Ascending aorta (tissue), 2 donors: Measurements from ENCODE around the gene SEC31A. TPM values are rescaled to one million over a fixed set of nuclear protein-coding genes. Genes with fewer than 3 reads are reported as not detected.

Source experiments
- DNase-seq, 2 donors: peaks; one replicate each; pipeline ENCODE4 v3.0.0-alpha.2; 2019; ENCODE audit warnings: low spot score in 2 of 2
- H3K27ac ChIP-seq, 2 donors: fragments of 200-600 bp; sonication (generic); one replicate each; pipeline ENCODE4 v1.5.1; 2016 to 2017; ENCODE audit warnings: mild to moderate bottlenecking in 1 of 2
- H3K27me3 ChIP-seq: fragments of 200-600 bp; sonication (generic); one replicate; pipeline ENCODE4 v1.5.1; 2017
- H3K36me3 ChIP-seq, 2 donors: fragments of 200-600 bp; sonication (generic); one replicate each; pipeline ENCODE4 v1.5.1; 2016
- H3K4me1 ChIP-seq, 2 donors: fragments of 200-600 bp; sonication (generic); one replicate each; pipeline ENCODE4 v1.5.1; 2016 to 2017; ENCODE audit warnings: mild to moderate bottlenecking in 1 of 2
- H3K4me3 ChIP-seq, 2 donors: fragments of 200-600 bp; sonication (generic); one replicate each; pipeline ENCODE4 v1.5.1; 2016 to 2017; ENCODE audit warnings: mild to moderate bottlenecking in 1 of 2
- H3K9me3 ChIP-seq, 2 donors: fragments of 200-600 bp; sonication (generic); one replicate each; pipeline ENCODE4 v1.5.1; 2016
- intact Hi-C: fragments of 100-400 bp; cut with DNase I; formaldehyde crosslinking; loops from one replicate; pipeline ENCODE4 v1.15.1; 2023
- total RNA-seq: library from RNA; depleted of rRNA; stranded (reverse); fragments of >200 nt; gene quantifications from one replicate; pipeline ENCODE4 v1.1.0, GENCODE V29; 2016
- TF ChIP-seq, protein P1 (sequence below), 3 experiments: fragments of 200-600 bp in 2 of 3; fragments of 450-650 bp in 1 of 3; sonication (generic) in 2 of 3; IDR thresholded peaks; one replicate each; pipeline ENCODE4 v1.5.1; 2016 to 2019; ENCODE audit warnings: antibody characterized with exemption in 3 of 3, mild to moderate bottlenecking in 1 of 3, moderate library complexity in 1 of 3

The SEC31A gene
- total RNA-seq, 1 donor from 2014 or later = 100 TPM

DNA sequence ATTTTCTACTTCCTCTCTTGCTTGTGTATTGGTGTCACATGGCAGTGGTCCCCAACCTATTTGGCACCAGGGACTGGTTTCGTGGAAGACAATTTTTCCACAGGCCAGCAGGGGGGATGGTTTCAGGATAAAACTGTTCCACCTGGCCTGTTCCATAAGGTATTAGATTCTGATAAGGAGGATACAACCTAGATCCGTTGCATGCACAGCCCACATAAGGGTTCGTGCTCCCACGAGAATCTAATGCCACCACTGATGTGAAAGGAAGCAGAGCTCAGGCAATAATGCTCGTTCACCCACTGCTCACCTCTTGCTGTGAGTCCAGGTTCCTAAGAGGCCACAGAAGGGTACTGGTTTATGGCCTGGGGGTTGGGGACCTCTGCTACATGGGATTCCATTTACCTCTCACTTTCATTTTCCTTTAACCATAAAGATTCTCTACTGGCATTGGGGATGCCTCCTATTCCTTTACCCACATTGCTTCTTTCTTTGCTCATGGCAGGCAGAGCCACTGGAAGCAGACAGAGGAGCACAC is 38.1 kb downstream of the SEC31A start:
- Histone ChIP-seq H3K4me3 (no peak overlapping the region), H3K27ac (no peak overlapping the region), H3K9me3 (no peaks in the 10 kb centered on the region), H3K36me3 (peaks cover 84 to 99% of the 10 kb centered on the region in 2 donors), H3K27me3 (no peaks in the 10 kb centered on the region), H3K4me1 (no peaks in the 10 kb centered on the region)
- no peak for DNase-seq
- TF ChIP-seq, protein P1, sequence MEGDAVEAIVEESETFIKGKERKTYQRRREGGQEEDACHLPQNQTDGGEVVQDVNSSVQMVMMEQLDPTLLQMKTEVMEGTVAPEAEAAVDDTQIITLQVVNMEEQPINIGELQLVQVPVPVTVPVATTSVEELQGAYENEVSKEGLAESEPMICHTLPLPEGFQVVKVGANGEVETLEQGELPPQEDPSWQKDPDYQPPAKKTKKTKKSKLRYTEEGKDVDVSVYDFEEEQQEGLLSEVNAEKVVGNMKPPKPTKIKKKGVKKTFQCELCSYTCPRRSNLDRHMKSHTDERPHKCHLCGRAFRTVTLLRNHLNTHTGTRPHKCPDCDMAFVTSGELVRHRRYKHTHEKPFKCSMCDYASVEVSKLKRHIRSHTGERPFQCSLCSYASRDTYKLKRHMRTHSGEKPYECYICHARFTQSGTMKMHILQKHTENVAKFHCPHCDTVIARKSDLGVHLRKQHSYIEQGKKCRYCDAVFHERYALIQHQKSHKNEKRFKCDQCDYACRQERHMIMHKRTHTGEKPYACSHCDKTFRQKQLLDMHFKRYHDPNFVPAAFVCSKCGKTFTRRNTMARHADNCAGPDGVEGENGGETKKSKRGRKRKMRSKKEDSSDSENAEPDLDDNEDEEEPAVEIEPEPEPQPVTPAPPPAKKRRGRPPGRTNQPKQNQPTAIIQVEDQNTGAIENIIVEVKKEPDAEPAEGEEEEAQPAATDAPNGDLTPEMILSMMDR (IDR thresholded peaks at IDR 0.05) = no peak
- intact Hi-C loops = no loop called here

DNA sequence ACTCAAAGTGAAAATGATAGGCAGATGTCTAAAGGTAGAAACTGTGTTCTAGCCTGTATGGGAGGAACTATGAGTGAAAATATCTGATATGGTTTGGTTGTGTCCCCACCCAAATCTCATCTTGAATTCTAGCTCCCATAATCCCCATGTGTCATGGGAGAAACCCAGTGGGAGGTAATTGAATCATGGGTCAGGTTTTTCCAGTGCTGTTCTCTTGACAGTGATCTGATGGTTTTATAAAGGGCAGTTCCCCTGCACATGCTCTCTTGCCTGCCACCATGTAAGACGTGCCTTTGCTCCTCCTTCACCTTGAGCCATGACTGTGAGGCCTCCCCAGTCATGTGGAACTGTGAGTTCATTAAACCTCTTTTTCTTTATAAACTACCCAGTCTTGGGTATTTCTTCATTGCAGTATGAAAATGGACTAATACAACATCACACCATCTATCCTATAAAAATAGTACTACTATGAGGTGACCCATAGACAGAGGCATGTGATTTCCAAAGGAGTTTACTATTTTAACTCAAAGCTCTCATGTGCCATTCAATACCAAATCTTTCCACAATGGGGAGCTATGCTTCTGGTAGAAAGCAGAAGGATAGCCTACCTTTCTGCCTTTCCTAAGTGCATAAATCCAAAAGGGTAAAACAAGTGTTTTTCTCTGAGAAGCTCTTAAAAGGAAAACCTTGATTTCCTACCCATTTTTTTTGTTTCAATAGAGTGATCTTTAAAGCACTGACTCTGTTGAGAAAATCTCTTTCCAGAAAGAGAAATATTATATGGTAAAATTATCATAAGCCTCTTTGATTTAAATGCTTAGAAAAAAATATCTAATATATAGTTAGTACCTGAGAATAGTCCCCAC is 38.8 kb downstream of the SEC31A start:
- DNase-seq = no peak
- H3K4me3 ChIP-seq = no peak overlapping the region
- no peaks in the 10 kb centered on the region for H3K4me1 ChIP-seq
- no peaks in the 10 kb centered on the region for H3K27me3 ChIP-seq
- intact Hi-C loops = no loop called here
- no peak overlapping the region for H3K27ac ChIP-seq
- peaks cover 83 to 99% of the 10 kb centered on the region in 2 donors for H3K36me3 ChIP-seq
- H3K9me3 ChIP-seq = no peaks in the 10 kb centered on the region
- TF ChIP-seq, protein P1 (IDR thresholded peaks at IDR 0.05) = peak in 2 of 3 experiments; percentile 15 to 21

DNA sequence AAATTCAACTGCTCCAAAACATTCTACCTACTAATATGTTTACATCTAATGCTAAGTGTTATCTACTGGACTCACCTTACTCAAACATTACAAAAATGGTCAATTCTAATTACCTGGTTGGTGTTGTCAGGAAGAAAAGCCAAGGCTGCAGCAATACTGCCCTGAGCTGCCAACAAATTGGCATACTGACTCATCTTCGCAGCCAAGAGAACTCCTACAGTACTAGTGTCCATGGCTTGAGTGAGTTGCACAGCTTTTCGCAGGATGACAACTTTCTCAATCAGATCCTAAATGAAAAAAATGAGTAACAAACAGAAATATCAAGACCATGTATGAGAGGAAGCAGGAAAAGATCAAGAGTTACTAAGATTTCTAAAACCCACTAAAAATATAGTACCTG is 39.6 kb downstream of the SEC31A start:
- no peaks in the 10 kb centered on the region for H3K27me3 ChIP-seq
- intact Hi-C loops = no loop called here
- TF ChIP-seq, protein P1 (IDR thresholded peaks at IDR 0.05) = no peak
- no peaks in the 10 kb centered on the region for H3K4me1 ChIP-seq
- no peak overlapping the region for H3K27ac ChIP-seq
- no peaks in the 10 kb centered on the region for H3K9me3 ChIP-seq
- DNase-seq = no peak
- H3K36me3 ChIP-seq = peaks cover 82 to 97% of the 10 kb centered on the region in 2 donors
- no peak overlapping the region for H3K4me3 ChIP-seq

DNA sequence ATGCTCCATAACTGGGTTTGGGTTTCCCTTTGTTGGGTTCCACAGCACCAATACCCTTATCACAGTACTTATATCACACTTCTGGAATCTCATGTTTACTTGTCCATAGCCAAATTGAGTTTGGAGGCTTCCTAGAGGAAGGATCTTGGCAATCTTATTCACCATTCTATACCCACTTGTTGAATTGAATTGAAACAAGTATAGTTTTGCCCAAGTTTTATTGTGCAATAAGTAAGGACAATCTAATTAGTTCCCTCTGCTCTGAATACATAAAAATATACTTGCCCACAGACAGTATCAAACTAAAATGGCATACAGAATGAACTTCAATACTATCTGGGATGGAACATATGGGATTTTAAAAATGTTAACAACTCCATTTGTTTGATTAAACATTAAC is 40.3 kb downstream of the SEC31A start:
- Histone ChIP-seq H3K4me1 (no peaks in the 10 kb centered on the region), H3K36me3 (peaks cover 76 to 92% of the 10 kb centered on the region in 2 donors), H3K9me3 (no peaks in the 10 kb centered on the region), H3K27me3 (no peaks in the 10 kb centered on the region), H3K4me3 (no peak overlapping the region), H3K27ac (no peak overlapping the region)
- TF ChIP-seq, protein P1 (IDR thresholded peaks at IDR 0.05) = no peak
- no peak for DNase-seq
- intact Hi-C loops = no loop called here

DNA sequence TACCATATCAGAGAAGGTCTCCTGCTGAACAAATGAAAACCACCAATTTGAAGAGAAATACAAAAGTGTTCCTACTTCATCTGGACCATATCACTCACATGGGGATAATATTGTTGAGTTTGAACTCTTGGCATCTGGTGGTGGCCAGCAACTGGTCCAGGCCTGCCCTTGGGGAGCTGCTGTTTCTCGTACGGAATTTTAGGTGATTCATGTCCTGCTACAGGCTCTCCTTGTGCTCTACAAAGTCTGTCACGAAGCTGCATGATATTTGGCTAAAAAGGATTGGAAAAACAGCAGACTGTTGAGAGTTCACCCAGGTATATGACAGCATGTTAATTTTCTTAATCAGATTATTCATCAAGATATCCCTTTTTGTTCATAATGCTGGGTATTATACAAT is 42.2 kb downstream of the SEC31A start:
- peaks cover 73 to 93% of the 10 kb centered on the region in 2 donors for H3K36me3 ChIP-seq
- H3K4me1 ChIP-seq = no peaks in the 10 kb centered on the region
- TF ChIP-seq, protein P1 (IDR thresholded peaks at IDR 0.05) = no peak
- H3K27me3 ChIP-seq = no peaks in the 10 kb centered on the region
- no peak overlapping the region for H3K27ac ChIP-seq
- H3K4me3 ChIP-seq = no peak overlapping the region
- DNase-seq = no peak
- H3K9me3 ChIP-seq = no peaks in the 10 kb centered on the region
- intact Hi-C loops = no loop called here
